Cortex of kidney (tissue), 1 donor: Measurements from ENCODE around the gene APOBEC3C.
"Not testable (repeated sequence)": the region's sequence is repeated elsewhere in the genome, so short reads cannot be mapped to it uniquely, and the experiment has no call there.

ENCODE experiments used
- DNase-seq: peaks from one replicate; lab custom pipeline; 2025; lab: John Stamatoyannopoulos, UW

APOBEC3C gene

DNA sequence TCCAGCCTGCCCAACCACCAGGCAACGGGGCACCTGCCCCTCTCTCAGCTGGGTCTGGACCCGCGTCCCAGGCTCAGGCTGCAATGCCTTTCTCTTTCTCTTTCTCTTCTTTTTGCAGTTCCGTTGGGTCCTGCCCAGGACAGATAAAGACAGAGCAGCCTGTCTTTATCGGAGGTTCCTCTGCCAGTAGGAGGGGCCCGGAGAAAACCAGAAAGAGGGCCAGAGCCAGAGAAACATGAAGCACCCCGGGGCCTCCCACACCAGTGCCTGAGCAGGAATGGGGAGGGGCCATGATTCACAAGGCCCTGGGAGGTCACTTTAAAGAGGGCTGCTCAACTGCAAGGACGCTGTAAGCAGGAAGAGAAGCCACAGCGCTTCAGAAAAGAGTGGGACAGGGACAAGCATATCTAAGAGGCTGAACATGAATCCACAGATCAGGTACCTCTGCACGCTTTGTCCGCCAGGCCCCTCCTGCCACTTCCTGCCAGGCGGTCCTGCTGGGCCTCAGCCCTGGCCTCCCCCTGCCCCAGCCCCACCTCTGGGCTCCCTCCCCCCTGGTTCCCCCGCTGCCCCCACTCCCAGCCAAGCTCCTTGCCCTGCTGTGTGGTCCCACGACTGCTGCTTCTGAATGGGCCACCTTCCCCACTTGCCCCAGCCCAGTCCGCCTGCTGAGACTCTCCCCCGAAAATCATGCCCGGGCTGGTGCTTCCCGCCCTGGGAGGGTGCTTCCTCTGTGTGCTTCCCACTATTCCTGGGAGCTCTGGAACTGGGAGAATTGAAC, at the start of gene APOBEC3C:
Gene APOBEC3C (plus strand): TSS at position 316 of the 781 bp plus-strand sequence. CDS start 106 bp downstream, at position 422.
- no peak for DNase-seq

- DNase-seq: no peak
These were observed 49.8 kb upstream of the APOBEC3C start for GRCh38 chr22:38964306-38964705.

GRCh38 chr22:38964989-38965388, 49.1 kb upstream of the APOBEC3C start:
- DNase-seq: no peak

GRCh38 chr22:38965614-38966379, 48.3 kb upstream of the APOBEC3C start:
- DNase-seq: no peak

DNA sequence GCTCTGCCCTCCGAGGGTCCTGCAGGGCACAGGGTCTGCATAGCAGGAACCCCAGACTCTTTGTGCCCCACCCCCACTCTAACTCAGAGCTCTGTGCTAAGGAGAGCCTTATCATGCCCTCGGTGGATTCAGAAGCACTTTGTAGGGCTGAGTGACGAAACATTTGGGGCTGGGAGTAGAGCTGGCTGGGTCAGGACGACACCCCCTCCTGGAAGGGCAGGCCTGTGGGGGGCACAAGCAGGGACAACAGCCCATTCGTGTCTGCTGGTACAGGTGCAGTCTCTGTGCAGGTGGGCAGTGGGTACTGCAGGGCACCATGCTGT, 47.7 kb upstream of the APOBEC3C start:
- no peak for DNase-seq

GRCh38 chr22:38966942-38967341, 47.1 kb upstream of the APOBEC3C start:
- no peak for DNase-seq

GRCh38 chr22:38967451-38968450, 46.3 kb upstream of the APOBEC3C start:
- no peak for DNase-seq

DNA sequence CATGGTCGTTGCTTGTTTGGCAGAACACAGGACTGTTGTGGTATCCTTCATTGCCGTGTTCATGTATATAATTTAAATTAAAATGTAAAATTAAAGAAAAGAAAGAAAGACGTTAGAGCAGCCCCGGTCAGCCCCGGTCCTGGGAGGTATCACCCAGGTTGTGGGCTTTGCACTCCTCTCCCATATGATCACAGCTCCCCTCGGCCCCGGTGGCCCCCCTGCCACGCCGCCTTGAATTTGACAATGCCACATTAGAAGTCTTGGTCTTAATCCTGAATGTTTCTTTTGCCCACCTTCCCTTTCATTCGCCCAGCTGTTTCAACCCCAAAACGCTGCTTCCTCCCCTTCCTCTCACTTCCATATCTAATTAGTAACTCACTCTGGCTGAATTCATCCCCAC, 45.3 kb upstream of the APOBEC3C start:
- DNase-seq: no peak

DNA sequence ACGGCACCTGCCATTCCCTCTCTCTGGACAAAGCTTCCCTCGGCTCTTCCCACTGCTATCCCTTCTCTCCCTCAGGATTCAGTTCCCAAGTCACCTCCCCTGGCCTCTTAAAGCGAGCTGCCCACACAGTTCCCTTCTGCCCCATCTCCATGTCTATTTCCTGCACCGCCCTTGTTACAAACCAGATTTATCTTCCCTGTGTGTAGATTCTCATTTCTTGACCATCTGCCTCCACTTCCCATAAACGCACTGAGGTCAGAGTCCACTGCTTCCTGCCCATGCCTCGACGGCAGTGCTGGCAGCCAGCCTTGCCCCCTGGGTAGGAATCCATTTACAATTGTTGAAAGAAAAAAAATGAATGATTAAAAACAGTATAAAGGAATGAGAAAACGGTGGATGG, 43.5 kb upstream of the APOBEC3C start:
- DNase-seq: no peak

GRCh38 chr22:38971202-38971601, 42.9 kb upstream of the APOBEC3C start:
- DNase-seq: no peak

DNA sequence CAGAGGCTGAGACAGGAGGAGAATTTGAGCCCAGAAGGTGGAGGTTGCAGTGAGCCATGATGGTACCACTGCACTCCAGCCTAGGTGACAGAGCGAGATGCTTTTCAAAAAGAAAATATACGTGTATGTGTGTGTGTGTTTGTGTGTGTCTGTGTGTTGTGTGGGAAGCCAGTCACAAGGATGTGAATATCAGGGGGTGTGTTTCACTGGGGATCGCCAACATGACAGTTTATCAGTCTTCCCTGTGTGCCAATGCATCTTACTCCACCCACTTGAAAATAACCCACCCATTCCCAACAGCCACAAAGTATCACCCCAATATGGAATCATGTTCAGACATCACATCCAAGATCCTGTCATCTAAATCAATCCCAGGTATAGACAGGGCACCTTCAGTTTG, 42.3 kb upstream of the APOBEC3C start:
- DNase-seq: no peak

GRCh38 chr22:38972558-38972957, 41.5 kb upstream of the APOBEC3C start:
- DNase-seq: no peak

DNA sequence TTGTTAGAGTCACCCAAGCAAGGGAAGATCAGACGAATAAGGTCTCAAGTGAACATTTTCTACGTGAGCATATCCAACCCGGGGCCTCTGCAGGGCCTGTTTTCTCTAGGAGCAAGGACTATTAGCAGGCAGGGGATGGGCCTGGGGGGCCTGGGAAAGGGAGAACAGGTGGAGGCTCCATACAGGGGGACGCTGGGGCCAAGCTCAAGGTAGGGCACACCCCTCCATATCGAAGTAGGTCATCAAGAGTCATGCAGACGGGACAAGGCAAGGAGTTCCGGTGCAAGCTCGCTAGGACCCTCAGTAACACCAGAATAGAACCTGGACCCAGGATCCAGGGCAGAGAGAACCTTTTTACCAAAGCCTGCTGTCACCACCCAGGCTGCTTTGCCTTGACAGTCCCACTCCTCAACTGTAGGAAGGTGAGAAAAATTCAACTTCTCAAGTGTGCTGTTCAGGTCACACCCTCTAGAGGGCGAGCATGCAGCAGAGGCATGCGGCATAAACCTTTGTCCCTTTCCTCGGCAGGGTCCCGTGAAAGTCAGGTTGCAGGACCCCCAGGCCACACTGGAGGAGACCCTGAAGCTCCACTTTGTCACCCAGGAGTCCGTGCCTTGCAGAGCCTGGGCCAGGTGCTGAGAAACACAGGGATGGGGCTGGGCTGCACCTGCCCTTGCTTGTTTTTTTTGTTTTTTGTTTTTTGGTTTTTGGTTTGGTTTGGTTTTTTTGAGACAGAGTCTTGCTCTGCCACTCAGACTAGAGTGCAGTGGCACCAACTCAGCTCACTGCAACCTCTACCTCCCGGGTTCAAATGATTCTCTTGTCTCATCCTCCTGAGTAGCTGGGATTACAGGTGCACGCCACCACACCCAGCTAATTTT, 40.5 kb upstream of the APOBEC3C start:
- DNase-seq: no peak

- no peak for DNase-seq
These were observed 39.8 kb upstream of the APOBEC3C start for GRCh38 chr22:38974170-38974825.

GRCh38 chr22:38974826-38975175, 39.3 kb upstream of the APOBEC3C start:
- no peak for DNase-seq

DNA sequence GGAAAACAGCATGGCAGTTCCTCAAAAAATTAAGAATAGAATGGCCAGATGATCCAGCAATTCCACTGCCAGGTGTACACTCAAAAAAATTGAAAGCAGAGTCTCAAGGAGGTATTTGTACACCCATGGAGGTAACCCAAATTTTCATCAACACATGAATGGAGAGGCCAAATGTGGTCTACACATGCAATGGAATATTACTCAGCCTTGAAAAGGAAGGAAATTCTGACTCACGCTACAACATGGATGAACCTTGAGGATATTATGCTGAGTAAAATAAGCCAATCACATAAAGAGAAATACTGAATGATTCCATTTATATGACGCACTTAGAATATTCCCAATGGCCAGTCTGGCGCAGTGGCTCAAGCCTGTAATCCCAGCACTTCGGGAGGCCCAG, 36.8 kb upstream of the APOBEC3C start:
- DNase-seq: not testable (repeated sequence)

DNA sequence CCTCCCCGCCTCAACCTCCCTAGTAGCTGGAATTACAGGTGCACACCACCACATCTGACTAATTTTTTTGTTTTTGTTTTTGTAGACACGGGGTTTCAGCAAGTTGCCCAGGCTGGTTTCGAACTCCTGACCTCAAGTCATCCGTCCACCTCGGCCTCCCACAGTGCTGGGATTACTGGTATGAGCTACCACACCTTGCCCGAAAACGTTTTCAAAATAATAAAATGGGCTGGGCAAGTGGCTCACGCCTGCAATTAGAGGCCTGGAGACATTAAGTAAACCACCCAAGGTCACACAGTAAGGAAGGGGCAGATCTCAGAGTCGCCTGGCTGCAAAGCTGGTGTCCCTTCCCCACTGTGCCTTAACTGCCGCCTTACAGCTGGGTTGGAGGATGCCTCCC, 33.5 kb upstream of the APOBEC3C start:
- not testable (repeated sequence) for DNase-seq

- no peak for DNase-seq
These were observed 32.8 kb upstream of the APOBEC3C start for GRCh38 chr22:38981005-38981991.
